Measurements from ENCODE around the gene PARVA.
"Not testable (repeated sequence)": the region's sequence is repeated elsewhere in the genome, so short reads cannot be mapped to it uniquely, and the experiment has no call there.

The PARVA gene

DNA sequence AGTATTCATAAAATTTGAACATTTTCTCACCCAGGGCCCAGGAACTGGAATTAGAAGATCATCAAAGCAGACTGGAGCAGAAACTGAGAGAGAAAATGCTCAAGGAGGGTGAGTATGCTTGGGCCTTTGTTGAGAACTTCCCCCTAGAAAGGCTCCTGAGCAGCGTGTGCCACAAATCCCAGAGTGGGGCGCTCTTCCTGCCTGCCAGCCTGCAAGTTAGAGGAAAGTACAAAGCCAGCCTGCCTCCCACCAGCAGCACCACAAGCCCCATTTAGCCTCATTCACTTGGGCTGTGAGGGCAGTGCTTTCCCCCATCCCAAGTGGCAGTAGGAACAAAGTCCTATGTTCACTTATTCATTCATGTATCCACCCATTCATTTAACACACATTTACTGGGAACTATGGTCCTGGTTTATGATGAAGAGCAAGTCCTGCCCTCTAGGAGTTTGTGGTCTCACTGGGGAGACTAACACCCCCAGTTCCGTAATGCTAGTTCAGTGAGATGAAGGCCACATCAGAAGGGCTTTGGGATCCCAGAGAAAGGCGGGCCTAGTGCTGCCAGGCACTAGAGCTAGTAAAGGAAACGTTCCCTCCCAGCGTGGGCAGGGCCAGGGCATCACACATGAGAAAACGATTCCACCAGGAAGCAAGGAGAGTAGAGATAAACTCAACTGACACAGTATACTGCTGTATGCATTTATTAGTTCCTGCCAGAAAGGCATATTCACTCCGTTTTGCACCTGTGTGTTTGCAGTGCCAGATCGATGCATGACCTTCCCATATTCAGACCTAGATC is 22.4 kb upstream of the PARVA start:
- H3K4me3 ChIP-seq (ENCODE audit: insufficient read depth in 1 of 2, low read depth in 1 of 2, low read length in 2 of 2) = no peak overlapping the region
- H2BK120ac ChIP-seq (ENCODE audit: low read depth, low read length) = no peak overlapping the region
- H3K23ac ChIP-seq (ENCODE audit: low read length in 2 of 2) = no peak overlapping the region
- H3K36me3 ChIP-seq (ENCODE audit: control insufficient read depth in 1 of 2, insufficient read depth in 2 of 2, low read depth in 1 of 2, low read length in 2 of 2) = peaks cover 0 to 2% of the 10 kb centered on the region in 2 experiments
- H3K9me3 ChIP-seq (ENCODE audit: control insufficient read depth, low read length) = no peaks in the 10 kb centered on the region
- H3K4me1 ChIP-seq (ENCODE audit: control insufficient read depth, insufficient read depth, low read depth, low read length) = peaks cover 4% of the 10 kb centered on the region
- H3K4ac ChIP-seq (ENCODE audit: low read depth in 1 of 2, low read length in 2 of 2) = no peak overlapping the region
- H3K27ac ChIP-seq (ENCODE audit: low read length, poor library complexity, severe bottlenecking) = no peak overlapping the region
- WGBS = 94% methylated on average over 8 of the region's 9 CpGs
- no peak overlapping the region for H4K91ac ChIP-seq (ENCODE audit: low read length)
- H3K9ac ChIP-seq (ENCODE audit: low read length) = no peak overlapping the region
- no peak overlapping the region for H3K14ac ChIP-seq (ENCODE audit: low read length in 2 of 2)
- H2BK12ac ChIP-seq (ENCODE audit: low read length in 2 of 2) = no peak overlapping the region
- DNase-seq = no peak
- H4K8ac ChIP-seq (ENCODE audit: low read length) = no peak overlapping the region
- no peak overlapping the region for H2AK5ac ChIP-seq (ENCODE audit: low read length, severe bottlenecking)
- H3K4me2 ChIP-seq (ENCODE audit: low read length, poor library complexity, severe bottlenecking) = no peak overlapping the region
- H3K79me1 ChIP-seq (replicated peaks; ENCODE audit: low read length, poor library complexity, severe bottlenecking) = no peaks in the 10 kb centered on the region
- H2BK15ac ChIP-seq (ENCODE audit: low read depth, poor library complexity, severe bottlenecking) = no peak overlapping the region
- no peak overlapping the region for H3K18ac ChIP-seq (ENCODE audit: low read depth in 1 of 2, low read length in 2 of 2)
- no peak overlapping the region for H2AFZ ChIP-seq (ENCODE audit: low read depth, low read length)
- no peaks in the 10 kb centered on the region for H3K27me3 ChIP-seq (ENCODE audit: control insufficient read depth in 1 of 2, insufficient read depth in 1 of 2, low read length in 2 of 2)
- no peak overlapping the region for H2BK5ac ChIP-seq (ENCODE audit: low read depth, low read length, poor library complexity, severe bottlenecking)

DNA sequence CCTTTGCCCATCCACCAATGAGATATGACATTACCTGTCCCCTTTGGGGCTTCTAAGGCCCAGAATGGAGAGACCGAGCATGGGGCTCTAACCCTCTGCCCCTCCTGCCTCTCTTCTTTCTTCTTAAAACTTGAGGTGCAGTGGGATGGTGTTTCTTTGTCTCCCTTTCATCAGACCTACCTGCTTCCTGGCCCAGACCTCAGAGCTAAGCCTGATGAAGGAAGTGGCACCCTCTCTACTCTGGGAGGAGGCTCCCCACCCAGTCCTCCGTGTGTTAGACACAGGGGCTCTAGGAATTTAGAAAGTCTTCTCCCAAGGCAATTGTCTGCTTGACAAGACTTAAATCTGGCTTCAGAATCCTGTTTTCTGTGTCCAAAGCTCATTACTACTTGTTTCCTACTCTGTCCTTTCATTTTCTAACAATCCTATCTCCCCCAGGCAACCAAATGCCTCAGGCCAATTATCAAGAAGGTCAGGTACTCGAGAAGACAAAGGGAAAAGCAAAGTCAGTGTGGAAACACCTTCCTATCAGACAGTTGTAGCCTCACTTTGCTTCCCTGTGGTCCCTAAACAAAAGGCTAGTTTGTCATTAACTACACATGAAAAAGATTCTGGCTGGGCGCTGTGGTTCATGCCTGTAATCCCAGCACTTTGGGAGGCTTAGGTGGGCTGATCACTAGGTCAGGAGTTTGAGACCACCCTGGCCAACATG is 20.3 kb upstream of the PARVA start:
- H4K91ac ChIP-seq (ENCODE audit: low read length) = no peak overlapping the region
- no peak overlapping the region for H3K9ac ChIP-seq (ENCODE audit: low read length)
- H2AFZ ChIP-seq (ENCODE audit: low read depth, low read length) = no peak overlapping the region
- H3K4ac ChIP-seq (ENCODE audit: low read depth in 1 of 2, low read length in 2 of 2) = no peak overlapping the region
- no peak overlapping the region for H4K8ac ChIP-seq (ENCODE audit: low read length)
- peaks cover 7% of the 10 kb centered on the region for H3K4me1 ChIP-seq (ENCODE audit: control insufficient read depth, insufficient read depth, low read depth, low read length)
- H2BK15ac ChIP-seq (ENCODE audit: low read depth, poor library complexity, severe bottlenecking) = no peak overlapping the region
- H2AK5ac ChIP-seq (ENCODE audit: low read length, severe bottlenecking) = peak overlapping the region; percentile 15
- no peak overlapping the region for H3K4me2 ChIP-seq (ENCODE audit: low read length, poor library complexity, severe bottlenecking)
- H3K18ac ChIP-seq (ENCODE audit: low read depth in 1 of 2, low read length in 2 of 2) = no peak overlapping the region
- no peak overlapping the region for H3K23ac ChIP-seq (ENCODE audit: low read length in 2 of 2)
- no peak overlapping the region for H3K14ac ChIP-seq (ENCODE audit: low read length in 2 of 2)
- H3K79me1 ChIP-seq (replicated peaks; ENCODE audit: low read length, poor library complexity, severe bottlenecking) = no peaks in the 10 kb centered on the region
- WGBS = 64% methylated on average over 4 of the region's 4 CpGs
- H3K27me3 ChIP-seq (ENCODE audit: control insufficient read depth in 1 of 2, insufficient read depth in 1 of 2, low read length in 2 of 2) = no peaks in the 10 kb centered on the region
- H3K9me3 ChIP-seq (ENCODE audit: control insufficient read depth, low read length) = no peaks in the 10 kb centered on the region
- H3K27ac ChIP-seq (ENCODE audit: low read length, poor library complexity, severe bottlenecking) = no peak overlapping the region
- peaks cover 0 to 2% of the 10 kb centered on the region in 2 experiments for H3K36me3 ChIP-seq (ENCODE audit: control insufficient read depth in 1 of 2, insufficient read depth in 2 of 2, low read depth in 1 of 2, low read length in 2 of 2)
- H2BK5ac ChIP-seq (ENCODE audit: low read depth, low read length, poor library complexity, severe bottlenecking) = no peak overlapping the region
- H2BK12ac ChIP-seq (ENCODE audit: low read length in 2 of 2) = no peak overlapping the region
- no peak for DNase-seq
- H3K4me3 ChIP-seq (ENCODE audit: insufficient read depth in 1 of 2, low read depth in 1 of 2, low read length in 2 of 2) = no peak overlapping the region
- no peak overlapping the region for H2BK120ac ChIP-seq (ENCODE audit: low read depth, low read length)

DNA sequence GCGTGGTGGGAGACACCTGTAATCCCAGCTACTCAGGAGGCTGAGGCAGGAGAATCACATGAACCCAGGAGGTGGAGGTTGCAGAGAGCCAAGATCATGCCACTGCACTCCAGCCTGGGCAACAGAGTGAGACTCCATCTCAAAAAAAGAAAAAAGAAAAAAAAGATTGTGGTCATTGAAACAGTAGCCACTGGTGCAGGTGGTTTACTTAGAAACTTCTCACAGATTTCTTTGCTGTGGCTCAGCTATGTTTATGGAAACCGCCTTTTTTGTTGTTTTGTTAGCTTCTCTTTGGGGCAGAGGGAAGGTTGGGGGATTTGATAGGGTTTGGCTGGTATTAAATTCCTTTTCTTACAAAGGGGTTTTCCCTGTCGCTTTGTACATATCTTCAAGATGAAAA is 19.7 kb upstream of the PARVA start:
- H3K18ac ChIP-seq (ENCODE audit: low read depth in 1 of 2, low read length in 2 of 2); H3K27me3 ChIP-seq (ENCODE audit: control insufficient read depth in 1 of 2, insufficient read depth in 1 of 2, low read length in 2 of 2); H3K36me3 ChIP-seq (ENCODE audit: control insufficient read depth in 1 of 2, insufficient read depth in 2 of 2, low read depth in 1 of 2, low read length in 2 of 2); H3K4me2 ChIP-seq (ENCODE audit: low read length, poor library complexity, severe bottlenecking); H4K8ac ChIP-seq (ENCODE audit: low read length); H2BK120ac ChIP-seq (ENCODE audit: low read depth, low read length); H3K14ac ChIP-seq (ENCODE audit: low read length in 2 of 2); H2BK15ac ChIP-seq (ENCODE audit: low read depth, poor library complexity, severe bottlenecking); H3K9me3 ChIP-seq (ENCODE audit: control insufficient read depth, low read length); H3K27ac ChIP-seq (ENCODE audit: low read length, poor library complexity, severe bottlenecking); H4K91ac ChIP-seq (ENCODE audit: low read length); H3K4me3 ChIP-seq (ENCODE audit: insufficient read depth in 1 of 2, low read depth in 1 of 2, low read length in 2 of 2); H2AK5ac ChIP-seq (ENCODE audit: low read length, severe bottlenecking); DNase-seq; H3K9ac ChIP-seq (ENCODE audit: low read length); H2BK5ac ChIP-seq (ENCODE audit: low read depth, low read length, poor library complexity, severe bottlenecking); H3K23ac ChIP-seq (ENCODE audit: low read length in 2 of 2); H2BK12ac ChIP-seq (ENCODE audit: low read length in 2 of 2); H3K79me1 ChIP-seq (replicated peaks; ENCODE audit: low read length, poor library complexity, severe bottlenecking); H2AFZ ChIP-seq (ENCODE audit: low read depth, low read length); H3K4ac ChIP-seq (ENCODE audit: low read depth in 1 of 2, low read length in 2 of 2); H3K4me1 ChIP-seq (ENCODE audit: control insufficient read depth, insufficient read depth, low read depth, low read length): not testable (repeated sequence)
- WGBS = 96% methylated on average over 3 of the region's 3 CpGs

DNA sequence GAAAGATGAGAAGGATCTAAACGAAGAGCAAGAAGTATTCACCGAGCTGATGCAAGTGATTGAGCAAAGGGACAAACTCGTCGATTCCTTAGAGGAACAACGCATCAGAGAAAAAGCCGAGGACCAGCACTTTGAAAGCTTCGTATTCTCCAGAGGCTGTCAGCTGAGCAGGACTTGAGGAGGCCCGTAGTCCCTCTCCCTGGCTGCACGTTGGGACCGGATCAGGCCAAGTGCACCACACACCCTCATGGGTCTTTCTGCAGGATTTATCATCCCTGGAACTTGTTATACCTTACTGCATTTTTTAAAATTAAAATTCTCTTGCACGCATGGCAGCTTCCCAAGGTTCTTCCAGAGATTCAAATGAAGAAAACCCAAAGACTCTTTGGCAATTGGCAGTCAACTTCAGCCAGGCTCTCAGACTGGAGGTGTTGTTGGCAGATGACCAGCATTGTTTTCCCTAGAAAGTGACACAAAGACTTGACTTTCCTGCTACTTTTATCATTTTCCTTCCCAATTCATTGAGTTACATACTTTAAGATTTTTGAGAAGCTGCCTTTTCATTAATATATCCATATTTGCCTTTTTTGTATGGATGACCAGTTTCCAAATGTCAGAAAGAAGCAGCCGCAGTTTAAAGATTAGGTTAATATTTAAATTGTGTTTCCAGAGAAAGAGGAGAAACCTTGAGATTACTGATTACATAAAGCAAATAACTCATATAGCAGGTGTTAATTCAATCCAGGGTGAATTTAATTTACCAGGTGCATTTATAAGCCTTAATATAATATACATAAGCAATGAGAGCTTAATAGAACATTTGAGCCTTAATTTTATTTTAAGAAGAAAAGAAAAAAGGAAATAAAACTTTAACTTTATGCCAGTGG is 18.8 kb upstream of the PARVA start:
- H3K18ac ChIP-seq (ENCODE audit: low read depth in 1 of 2, low read length in 2 of 2) = no peak overlapping the region
- no peak overlapping the region for H4K91ac ChIP-seq (ENCODE audit: low read length)
- H3K4me2 ChIP-seq (ENCODE audit: low read length, poor library complexity, severe bottlenecking) = no peak overlapping the region
- H2AK5ac ChIP-seq (ENCODE audit: low read length, severe bottlenecking) = no peak overlapping the region
- H3K4ac ChIP-seq (ENCODE audit: low read depth in 1 of 2, low read length in 2 of 2) = no peak overlapping the region
- no peak overlapping the region for H3K9ac ChIP-seq (ENCODE audit: low read length)
- no peak overlapping the region for H2BK120ac ChIP-seq (ENCODE audit: low read depth, low read length)
- whole genome bisulfite sequencing = 93% methylated on average over 11 of the region's 12 CpGs
- H3K9me3 ChIP-seq (ENCODE audit: control insufficient read depth, low read length) = no peaks in the 10 kb centered on the region
- H3K36me3 ChIP-seq (ENCODE audit: control insufficient read depth in 1 of 2, insufficient read depth in 2 of 2, low read depth in 1 of 2, low read length in 2 of 2) = peaks cover 0 to 2% of the 10 kb centered on the region in 2 experiments
- peaks cover 7% of the 10 kb centered on the region for H3K4me1 ChIP-seq (ENCODE audit: control insufficient read depth, insufficient read depth, low read depth, low read length)
- H4K8ac ChIP-seq (ENCODE audit: low read length) = no peak overlapping the region
- no peak overlapping the region for H2AFZ ChIP-seq (ENCODE audit: low read depth, low read length)
- no peak for DNase-seq
- H3K4me3 ChIP-seq (ENCODE audit: insufficient read depth in 1 of 2, low read depth in 1 of 2, low read length in 2 of 2) = no peak overlapping the region
- H2BK15ac ChIP-seq (ENCODE audit: low read depth, poor library complexity, severe bottlenecking) = no peak overlapping the region
- no peak overlapping the region for H2BK12ac ChIP-seq (ENCODE audit: low read length in 2 of 2)
- H2BK5ac ChIP-seq (ENCODE audit: low read depth, low read length, poor library complexity, severe bottlenecking) = no peak overlapping the region
- H3K23ac ChIP-seq (ENCODE audit: low read length in 2 of 2) = no peak overlapping the region
- no peaks in the 10 kb centered on the region for H3K79me1 ChIP-seq (replicated peaks; ENCODE audit: low read length, poor library complexity, severe bottlenecking)
- no peak overlapping the region for H3K27ac ChIP-seq (ENCODE audit: low read length, poor library complexity, severe bottlenecking)
- no peaks in the 10 kb centered on the region for H3K27me3 ChIP-seq (ENCODE audit: control insufficient read depth in 1 of 2, insufficient read depth in 1 of 2, low read length in 2 of 2)
- H3K14ac ChIP-seq (ENCODE audit: low read length in 2 of 2) = no peak overlapping the region
